Sigmoid colon (tissue), 7 donors: ENCODE data around the gene WDR33. TPM values are rescaled to one million over a fixed set of nuclear protein-coding genes. Genes with fewer than 3 reads are reported as not detected.

Experiments used
- DNase-seq: peaks from one replicate; pipeline ENCODE4 v3.0.0-alpha.2; 2019
- H3K27ac ChIP-seq, 4 donors: fragments of 200-600 bp; sonication (generic); one replicate each; pipeline ENCODE4 v1.5.1; 2016 to 2019; ENCODE audit warnings: mild to moderate bottlenecking in 1 of 4
- H3K27me3 ChIP-seq, 3 donors: fragments of 200-600 bp; sonication (generic); one replicate each; pipeline ENCODE4 v1.5.1; 2019; ENCODE audit warnings: mild to moderate bottlenecking in 1 of 3
- H3K36me3 ChIP-seq, 4 donors: fragments of 200-600 bp; sonication (generic); one replicate each; pipeline ENCODE4 v1.5.1; 2016 to 2019
- H3K4me1 ChIP-seq, 4 donors: fragments of 200-600 bp; sonication (generic); one replicate each; pipeline ENCODE4 v1.5.1; 2017 to 2019
- H3K4me3 ChIP-seq, 4 donors: fragments of 200-600 bp; sonication (generic); one replicate each; pipeline ENCODE4 v1.5.1; 2017 to 2019; ENCODE audit warnings: mild to moderate bottlenecking in 2 of 4, moderate library complexity in 1 of 4
- H3K9me3 ChIP-seq, 4 donors: fragments of 200-600 bp in 3 of 4; sonication (generic) in 3 of 4; one replicate each; pipeline versions ENCODE4 v1.5.1 to v1.6.1; 2013 to 2019
- CTCF ChIP-seq, 4 experiments: fragments of 450-650 bp in 3 of 4; fragments of 200-600 bp in 1 of 4; IDR thresholded peaks; one replicate each; pipeline ENCODE4 v1.5.1; 2016 to 2019; ENCODE audit warnings: antibody characterized with exemption in 4 of 4, mild to moderate bottlenecking in 3 of 4, moderate library complexity in 2 of 4
- EP300 ChIP-seq, 4 donors: sonication (generic); formaldehyde crosslinking; IDR thresholded peaks; one replicate each; pipeline ENCODE4 v1.6.1; 2017; ENCODE audit warnings: antibody characterized with exemption in 4 of 4
- POLR2A ChIP-seq, 2 donors: fragments of 450-650 bp; IDR thresholded peaks; one replicate each; pipeline ENCODE4 v1.6.1; 2016; ENCODE audit warnings: antibody characterized with exemption in 2 of 2, mild to moderate bottlenecking in 2 of 2, moderate library complexity in 2 of 2
- POLR2AphosphoS5 ChIP-seq, 4 donors: sonication (generic); formaldehyde crosslinking; IDR thresholded peaks; one replicate each; pipeline ENCODE4 v1.6.1; 2017; ENCODE audit warnings: antibody characterized with exemption in 4 of 4
- WGBS, 2 donors: extraction: QIAGEN DNeasy Blood & Tissue Kit; methylation state at CpG; one replicate each; pipeline ENCODE4 v1.1.7; 2013; 5-methylcytosine and 5-hydroxymethylcytosine counted together
- intact Hi-C: fragments of 100-400 bp; cut with DNase I; formaldehyde crosslinking; loops from one replicate; pipeline ENCODE4 v1.15.1; 2023
- polyA plus RNA-seq, 3 donors: library from polyadenylated mRNA; stranded (reverse); fragments of 200-250 nt; gene quantifications; one replicate each; pipeline ENCODE4 v1.2.3, GENCODE V29; 2013
- total RNA-seq, 4 donors: library from RNA; depleted of rRNA; stranded (reverse); fragments of >200 nt; gene quantifications; one replicate each; pipeline ENCODE4 v1.1.0, GENCODE V29; 2016
- donor health status: healthy with polysubstance abuse.
- donor health status: Bipolar disorder and iron deficiency.
- donor health status: healthy.

WDR33 gene
- total and polyA plus RNA-seq, 7 donors = 8.3 to 45.2 (median 37.8) TPM

GRCh38 chr2:127747621-127748020, 63.4 kb downstream of the WDR33 start:
- Histone ChIP-seq H3K36me3 (peaks cover 0 to 16% (median 0%) of the 10 kb centered on the region in 4 donors), H3K4me3 (no peak overlapping the region), H3K27me3 (no peaks in the 10 kb centered on the region), H3K27ac (no peak overlapping the region), H3K4me1 (peaks cover 0 to 17% (median 7%) of the 10 kb centered on the region in 4 donors), H3K9me3 (no peaks in the 10 kb centered on the region)
- 96 to 97% methylated on average over 5 of the region's 5 CpGs for WGBS, 2 donors
- DNase-seq = no peak
- no peak for TF ChIP-seq CTCF (IDR thresholded peaks at IDR 0.05)
- TF ChIP-seq POLR2A (IDR thresholded peaks at IDR 0.05) = no peak
- TF ChIP-seq EP300 (IDR thresholded peaks at IDR 0.05) = no peak
- no peak for TF ChIP-seq POLR2AphosphoS5 (IDR thresholded peaks at IDR 0.05)
- intact Hi-C loops = no loop called here

- no peak for TF ChIP-seq CTCF (IDR thresholded peaks at IDR 0.05)
- TF ChIP-seq POLR2A (IDR thresholded peaks at IDR 0.05) = no peak
- no peak for TF ChIP-seq EP300 (IDR thresholded peaks at IDR 0.05)
- no peak for TF ChIP-seq POLR2AphosphoS5 (IDR thresholded peaks at IDR 0.05)
- Histone ChIP-seq H3K4me3 (no peak overlapping the region), H3K27ac (no peak overlapping the region), H3K4me1 (peaks cover 0 to 17% (median 7%) of the 10 kb centered on the region in 4 donors), H3K9me3 (no peaks in the 10 kb centered on the region), H3K27me3 (no peaks in the 10 kb centered on the region), H3K36me3 (peaks cover 0 to 16% (median 0%) of the 10 kb centered on the region in 4 donors)
- DNase-seq = no peak
- WGBS, 2 donors = 79% methylated on average over 3 of the region's 3 CpGs
- intact Hi-C loops = no loop called here
Measured at GRCh38 chr2:127743477-127744026, 67.4 kb downstream of the WDR33 start.

GRCh38 chr2:127740665-127741288, 70.2 kb downstream of the WDR33 start:
- TF ChIP-seq CTCF (IDR thresholded peaks at IDR 0.05) (no peak), EP300 (IDR thresholded peaks at IDR 0.05) (no peak), POLR2A (IDR thresholded peaks at IDR 0.05) (no peak), POLR2AphosphoS5 (IDR thresholded peaks at IDR 0.05) (no peak)
- Histone ChIP-seq H3K9me3 (no peaks in the 10 kb centered on the region), H3K27me3 (no peaks in the 10 kb centered on the region), H3K4me1 (peaks cover 0 to 8% (median 2%) of the 10 kb centered on the region in 4 donors), H3K36me3 (peaks cover 0 to 12% (median 1%) of the 10 kb centered on the region in 4 donors), H3K27ac (no peak overlapping the region), H3K4me3 (no peak overlapping the region)
- intact Hi-C loops = no loop called here
- WGBS, 2 donors = 85 to 92% methylated on average over 3 of the region's 3 CpGs
- DNase-seq = no peak

GRCh38 chr2:127739800-127740199, 71.2 kb downstream of the WDR33 start:
- Histone ChIP-seq H3K27ac (no peak overlapping the region), H3K36me3 (peaks cover 0 to 12% (median 1%) of the 10 kb centered on the region in 4 donors), H3K4me3 (no peak overlapping the region), H3K27me3 (no peaks in the 10 kb centered on the region), H3K9me3 (no peaks in the 10 kb centered on the region), H3K4me1 (peaks cover 0 to 3% (median 3%) of the 10 kb centered on the region in 4 donors)
- DNase-seq = no peak
- intact Hi-C loops = no loop called here
- 79 to 90% methylated on average over 1 of the region's 1 CpG for WGBS, 2 donors
- TF ChIP-seq POLR2A (IDR thresholded peaks at IDR 0.05) (no peak), CTCF (IDR thresholded peaks at IDR 0.05) (no peak), EP300 (IDR thresholded peaks at IDR 0.05) (no peak), POLR2AphosphoS5 (IDR thresholded peaks at IDR 0.05) (no peak)
